Measurements from ENCODE around the gene HSBP1L1. TPM values are rescaled to one million over a fixed set of nuclear protein-coding genes. Genes with fewer than 3 reads are reported as not detected.

The HSBP1L1 gene
- total and polyA plus RNA-seq, 2 experiments from 2014 or later, result 1.8 to 3.7 TPM

DNA sequence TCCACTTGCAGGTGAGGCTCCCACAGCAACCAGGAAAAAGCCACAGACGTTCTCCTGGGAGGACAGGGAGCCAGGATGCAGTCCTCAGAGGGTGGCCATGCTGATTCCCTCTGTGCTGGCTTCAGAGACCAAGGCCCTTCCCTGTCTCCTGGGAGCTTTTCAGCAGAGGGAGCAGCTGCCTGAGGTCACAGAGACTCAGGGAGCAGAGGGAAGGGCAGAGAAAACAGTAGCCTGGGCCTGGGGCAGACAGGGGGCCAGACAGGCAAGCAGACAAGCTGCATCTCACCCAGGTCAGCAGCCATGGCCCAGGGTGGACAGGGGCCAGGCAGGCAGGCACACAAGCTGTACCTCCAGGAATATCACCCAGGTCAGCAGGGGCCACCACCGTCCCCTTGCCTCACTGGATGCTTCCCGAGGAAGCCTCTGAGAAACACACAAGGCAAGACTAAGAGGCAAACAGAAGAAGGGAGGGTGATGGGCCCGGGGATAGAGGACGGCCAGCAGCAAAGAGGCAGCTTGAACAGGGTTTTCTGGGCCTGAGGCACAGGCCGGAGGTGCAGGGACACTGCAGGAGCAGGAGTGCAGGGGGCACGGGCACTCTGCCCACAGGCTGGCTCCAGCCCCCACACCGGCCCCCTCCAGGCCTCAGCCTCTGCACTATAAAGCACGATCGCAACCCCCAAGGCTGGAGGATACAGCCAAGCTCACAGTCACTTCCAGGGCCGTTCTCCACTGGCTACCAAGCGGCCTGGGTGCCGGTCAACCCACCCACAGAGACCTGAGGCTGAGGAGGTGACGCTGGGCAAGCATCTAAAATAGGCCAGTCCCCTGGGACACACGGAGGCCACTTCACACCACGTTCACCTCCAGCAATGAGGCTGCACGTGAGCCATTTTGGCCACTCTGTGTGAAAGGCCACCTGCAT lies 19.1 kb upstream of the HSBP1L1 start (continued):
- TF ChIP-seq, protein P1, sequence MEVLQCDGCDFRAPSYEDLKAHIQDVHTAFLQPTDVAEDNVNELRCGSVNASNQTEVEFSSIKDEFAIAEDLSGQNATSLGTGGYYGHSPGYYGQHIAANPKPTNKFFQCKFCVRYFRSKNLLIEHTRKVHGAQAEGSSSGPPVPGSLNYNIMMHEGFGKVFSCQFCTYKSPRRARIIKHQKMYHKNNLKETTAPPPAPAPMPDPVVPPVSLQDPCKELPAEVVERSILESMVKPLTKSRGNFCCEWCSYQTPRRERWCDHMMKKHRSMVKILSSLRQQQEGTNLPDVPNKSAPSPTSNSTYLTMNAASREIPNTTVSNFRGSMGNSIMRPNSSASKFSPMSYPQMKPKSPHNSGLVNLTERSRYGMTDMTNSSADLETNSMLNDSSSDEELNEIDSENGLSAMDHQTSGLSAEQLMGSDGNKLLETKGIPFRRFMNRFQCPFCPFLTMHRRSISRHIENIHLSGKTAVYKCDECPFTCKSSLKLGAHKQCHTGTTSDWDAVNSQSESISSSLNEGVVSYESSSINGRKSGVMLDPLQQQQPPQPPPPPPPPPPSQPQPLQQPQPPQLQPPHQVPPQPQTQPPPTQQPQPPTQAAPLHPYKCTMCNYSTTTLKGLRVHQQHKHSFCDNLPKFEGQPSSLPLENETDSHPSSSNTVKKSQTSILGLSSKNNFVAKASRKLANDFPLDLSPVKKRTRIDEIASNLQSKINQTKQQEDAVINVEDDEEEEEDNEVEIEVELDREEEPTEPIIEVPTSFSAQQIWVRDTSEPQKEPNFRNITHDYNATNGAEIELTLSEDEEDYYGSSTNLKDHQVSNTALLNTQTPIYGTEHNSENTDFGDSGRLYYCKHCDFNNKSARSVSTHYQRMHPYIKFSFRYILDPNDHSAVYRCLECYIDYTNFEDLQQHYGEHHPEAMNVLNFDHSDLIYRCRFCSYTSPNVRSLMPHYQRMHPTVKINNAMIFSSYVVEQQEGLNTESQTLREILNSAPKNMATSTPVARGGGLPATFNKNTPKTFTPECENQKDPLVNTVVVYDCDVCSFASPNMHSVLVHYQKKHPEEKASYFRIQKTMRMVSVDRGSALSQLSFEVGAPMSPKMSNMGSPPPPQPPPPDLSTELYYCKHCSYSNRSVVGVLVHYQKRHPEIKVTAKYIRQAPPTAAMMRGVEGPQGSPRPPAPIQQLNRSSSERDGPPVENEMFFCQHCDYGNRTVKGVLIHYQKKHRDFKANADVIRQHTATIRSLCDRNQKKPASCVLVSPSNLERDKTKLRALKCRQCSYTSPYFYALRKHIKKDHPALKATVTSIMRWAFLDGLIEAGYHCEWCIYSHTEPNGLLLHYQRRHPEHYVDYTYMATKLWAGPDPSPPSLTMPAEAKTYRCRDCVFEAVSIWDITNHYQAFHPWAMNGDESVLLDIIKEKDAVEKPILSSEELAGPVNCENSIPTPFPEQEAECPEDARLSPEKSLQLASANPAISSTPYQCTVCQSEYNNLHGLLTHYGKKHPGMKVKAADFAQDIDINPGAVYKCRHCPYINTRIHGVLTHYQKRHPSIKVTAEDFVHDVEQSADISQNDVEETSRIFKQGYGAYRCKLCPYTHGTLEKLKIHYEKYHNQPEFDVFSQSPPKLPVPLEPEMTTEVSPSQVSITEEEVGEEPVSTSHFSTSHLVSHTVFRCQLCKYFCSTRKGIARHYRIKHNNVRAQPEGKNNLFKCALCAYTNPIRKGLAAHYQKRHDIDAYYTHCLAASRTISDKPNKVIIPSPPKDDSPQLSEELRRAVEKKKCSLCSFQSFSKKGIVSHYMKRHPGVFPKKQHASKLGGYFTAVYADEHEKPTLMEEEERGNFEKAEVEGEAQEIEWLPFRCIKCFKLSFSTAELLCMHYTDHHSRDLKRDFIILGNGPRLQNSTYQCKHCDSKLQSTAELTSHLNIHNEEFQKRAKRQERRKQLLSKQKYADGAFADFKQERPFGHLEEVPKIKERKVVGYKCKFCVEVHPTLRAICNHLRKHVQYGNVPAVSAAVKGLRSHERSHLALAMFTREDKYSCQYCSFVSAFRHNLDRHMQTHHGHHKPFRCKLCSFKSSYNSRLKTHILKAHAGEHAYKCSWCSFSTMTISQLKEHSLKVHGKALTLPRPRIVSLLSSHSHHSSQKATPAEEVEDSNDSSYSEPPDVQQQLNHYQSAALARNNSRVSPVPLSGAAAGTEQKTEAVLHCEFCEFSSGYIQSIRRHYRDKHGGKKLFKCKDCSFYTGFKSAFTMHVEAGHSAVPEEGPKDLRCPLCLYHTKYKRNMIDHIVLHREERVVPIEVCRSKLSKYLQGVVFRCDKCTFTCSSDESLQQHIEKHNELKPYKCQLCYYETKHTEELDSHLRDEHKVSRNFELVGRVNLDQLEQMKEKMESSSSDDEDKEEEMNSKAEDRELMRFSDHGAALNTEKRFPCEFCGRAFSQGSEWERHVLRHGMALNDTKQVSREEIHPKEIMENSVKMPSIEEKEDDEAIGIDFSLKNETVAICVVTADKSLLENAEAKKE (CRISPR knock-in tag; IDR thresholded peaks at IDR 0.05), result no peak
- no peak for TF ChIP-seq ZNF331 (CRISPR knock-in tag; IDR thresholded peaks at IDR 0.05; ENCODE audit: low read depth)
- no peak for TF ChIP-seq STAT1 (IDR thresholded peaks at IDR 0.05; ENCODE audit: unreplicated experiment)
- TF ChIP-seq EZH2phosphoT487 (IDR thresholded peaks at IDR 0.05; ENCODE audit: unreplicated experiment), result no peak

GRCh38 chr18:79947054-79947755 lies 17.2 kb upstream of the HSBP1L1 start:
- ATAC-seq, result no peak
- H2AFZ ChIP-seq, result no peak overlapping the region

More at GRCh38 chr18:79947054-79947755, 17.2 kb upstream of the HSBP1L1 start:
- Histone ChIP-seq H4K20me1 (replicated peaks; ENCODE audit: insufficient read depth) (peaks cover 11% of the 10 kb centered on the region; the same call in 1 of the 2 replicates), H3K4me1 (ENCODE audit: insufficient read depth) (no peaks in the 10 kb centered on the region), H3K4me3 (no peak overlapping the region), H3K4me2 (no peak overlapping the region), H3K27me3 (ENCODE audit: insufficient read depth) (peaks cover 23% of the 10 kb centered on the region), H3K36me3 (ENCODE audit: insufficient read depth) (no peaks in the 10 kb centered on the region), H3K79me2 (replicated peaks; ENCODE audit: insufficient read depth) (no peaks in the 10 kb centered on the region), H3F3A (replicated peaks; ENCODE audit: low read depth) (no peaks in the 10 kb centered on the region), H3K27ac (ENCODE audit: low read depth) (no peak overlapping the region), H3K9me2 (ENCODE audit: insufficient read depth) (no peaks in the 10 kb centered on the region)
- Mint-ChIP-seq H3K27me3 (ENCODE audit: insufficient read depth, low read depth, poor library complexity) (peaks cover 22% of the 10 kb centered on the region), H3K4me1 (peaks cover 17% of the 10 kb centered on the region), H3K9me3 (no peaks in the 10 kb centered on the region; the same call in 2 of the 3 replicates), H3K27ac (no peak overlapping the region), H3K36me3 (ENCODE audit: low read depth) (no peaks in the 10 kb centered on the region; the same call in 2 of the 3 replicates), H3K4me3 (no peak overlapping the region)
- TF ChIP-seq ZNF331 (CRISPR knock-in tag; IDR thresholded peaks at IDR 0.05; ENCODE audit: low read depth), result no peak
- TF ChIP-seq JUNB (IDR thresholded peaks at IDR 0.05; ENCODE audit: unreplicated experiment), result no peak
- TF ChIP-seq CREB1 (CRISPR knock-in tag; IDR thresholded peaks at IDR 0.05; ENCODE audit: low read depth), result no peak
- no peak for DNase-seq (ENCODE audit: low spot score)

All from GM23338 (cell line).